Loucy (cell line): Measurements from ENCODE around the gene IDI2.

Experiments
- H2AFZ ChIP-seq: fragments of 200-600 bp; sonication (generic); 2 replicates; pipeline ENCODE4 v1.6.0; 2016; ENCODE audit warnings: antibody characterized with exemption, mild to moderate bottlenecking, low read length, moderate library complexity
- H3F3A ChIP-seq: fragments of 200-600 bp; 2 replicates; pipeline ENCODE4 v1.6.0; 2016; ENCODE audit warnings: antibody characterized with exemption, low read depth, mild to moderate bottlenecking
- H3K27me3 ChIP-seq: fragments of 200-600 bp; sonication (generic); 2 replicates; pipeline ENCODE4 v1.6.1; 2014; ENCODE audit warnings: low read length, mild to moderate bottlenecking; ENCODE audit not compliant: insufficient read depth, poor library complexity, severe bottlenecking
- H3K36me3 ChIP-seq: fragments of 200-600 bp; sonication (generic); 2 replicates; pipeline ENCODE4 v1.6.1; 2016; ENCODE audit warnings: low read length; ENCODE audit not compliant: insufficient read depth
- H3K4me1 ChIP-seq: fragments of 200-600 bp; sonication (generic); 2 replicates; pipeline ENCODE4 v1.5.1; 2014; ENCODE audit warnings: low read length, mild to moderate bottlenecking; ENCODE audit not compliant: insufficient read depth, poor library complexity, severe bottlenecking
- H3K4me2 ChIP-seq: fragments of 200-600 bp; sonication (generic); 2 replicates; pipeline ENCODE4 v1.6.0; 2014; ENCODE audit warnings: antibody characterized with exemption, low read length, low read depth, mild to moderate bottlenecking; ENCODE audit not compliant: poor library complexity, severe bottlenecking
- H3K4me3 ChIP-seq: fragments of 200-600 bp; sonication (generic); 2 replicates; pipeline ENCODE4 v1.5.1; 2014; ENCODE audit warnings: low read length, mild to moderate bottlenecking, mixed read lengths; ENCODE audit not compliant: poor library complexity, severe bottlenecking
- H3K79me2 ChIP-seq: fragments of 200-600 bp; sonication (generic); 2 replicates; pipeline ENCODE4 v1.6.1; 2014; ENCODE audit warnings: low read length; ENCODE audit not compliant: insufficient read depth
- H3K9ac ChIP-seq: fragments of 200-600 bp; sonication (generic); 2 replicates; pipeline ENCODE4 v1.6.0; 2014; ENCODE audit warnings: mild to moderate bottlenecking, low read depth, low read length, moderate library complexity; ENCODE audit not compliant: poor library complexity, severe bottlenecking
- H3K9me2 ChIP-seq: fragments of 200-600 bp; sonication (generic); replicated peaks from 2 replicates; pipeline ENCODE4 v1.6.1; 2016; ENCODE audit warnings: low read depth, low read length, mixed read lengths
- H3K9me3 ChIP-seq: fragments of 200-600 bp; sonication (generic); 2 replicates; pipeline ENCODE4 v1.6.1; 2014; ENCODE audit warnings: mild to moderate bottlenecking, antibody characterized with exemption, low read length, low read depth; ENCODE audit not compliant: insufficient read depth
- H4K20me1 ChIP-seq: fragments of 200-600 bp; sonication (generic); 2 replicates; pipeline ENCODE4 v1.6.0; 2014; ENCODE audit warnings: antibody characterized with exemption, low read length, mild to moderate bottlenecking; ENCODE audit not compliant: insufficient read depth, poor library complexity, severe bottlenecking
- CTCF ChIP-seq: fragments of 200-600 bp; sonication (generic); conservative IDR thresholded peaks from 2 replicates; pipeline ENCODE4 v1.5.1; 2014; ENCODE audit warnings: mild to moderate bottlenecking, antibody characterized with exemption, low read length
- EZH2phosphoT487 ChIP-seq: fragments of 200-600 bp; IDR thresholded peaks from 2 replicates; pipeline ENCODE4 v1.6.1; 2018; ENCODE audit warnings: antibody characterized with exemption, mild to moderate bottlenecking, moderate library complexity, borderline replicate concordance

Gene IDI2

GRCh38 chr10:1019362-1019761 lies 6.3 kb downstream of the IDI2 start:
- Histone ChIP-seq H4K20me1 (peaks cover 2% of the 10 kb centered on the region), H3K4me2 (no peak overlapping the region), H3K36me3 (peaks cover 46% of the 10 kb centered on the region; the same call in 1 of the 2 replicates), H3K79me2 (no peaks in the 10 kb centered on the region), H3K9me3 (no peaks in the 10 kb centered on the region), H3K9me2 (no peaks in the 10 kb centered on the region), H3K27me3 (no peaks in the 10 kb centered on the region), H3K4me3 (no peak overlapping the region), H2AFZ (no peak overlapping the region), H3K9ac (no peak overlapping the region), H3K4me1 (no peaks in the 10 kb centered on the region), H3F3A (no peaks in the 10 kb centered on the region)
- no peak for TF ChIP-seq CTCF

- Histone ChIP-seq H3K9me2 (no peaks in the 10 kb centered on the region), H2AFZ (no peak overlapping the region), H3K4me3 (no peak overlapping the region), H3K9ac (no peak overlapping the region), H3K27me3 (no peaks in the 10 kb centered on the region), H3F3A (no peaks in the 10 kb centered on the region), H3K9me3 (no peaks in the 10 kb centered on the region), H3K36me3 (peaks cover 76% of the 10 kb centered on the region; the same call in 1 of the 2 replicates), H3K4me2 (no peak overlapping the region), H4K20me1 (peaks cover 2% of the 10 kb centered on the region), H3K79me2 (no peaks in the 10 kb centered on the region), H3K4me1 (no peaks in the 10 kb centered on the region)
- TF ChIP-seq CTCF (no peak), EZH2phosphoT487 (no peak)
These were observed 10.0 kb downstream of the IDI2 start for GRCh38 chr10:1015688-1016087.

- H3K27me3 ChIP-seq: no peaks in the 10 kb centered on the region
- H2AFZ ChIP-seq: no peak overlapping the region
- no peak overlapping the region for H3K4me3 ChIP-seq
- no peak overlapping the region for H3K9ac ChIP-seq
- no peaks in the 10 kb centered on the region for H4K20me1 ChIP-seq
- no peaks in the 10 kb centered on the region for H3K79me2 ChIP-seq
- peaks cover 90% of the 10 kb centered on the region; the same call in 1 of the 2 replicates for H3K36me3 ChIP-seq
- no peak overlapping the region for H3K4me2 ChIP-seq
- H3K9me2 ChIP-seq: no peaks in the 10 kb centered on the region
- no peaks in the 10 kb centered on the region for H3K9me3 ChIP-seq
- H3K4me1 ChIP-seq: no peaks in the 10 kb centered on the region
- TF ChIP-seq CTCF: no peak
- H3F3A ChIP-seq: no peaks in the 10 kb centered on the region
These were observed 14.0 kb downstream of the IDI2 start for GRCh38 chr10:1011696-1012095.
